Measurements from ENCODE around the gene SNX6. TPM values are rescaled to one million over a fixed set of nuclear protein-coding genes. Genes with fewer than 3 reads are reported as not detected.
A peak's percentile ranks its signal among the peaks of the same experiment; 100 is the strongest.

Gene SNX6
- total RNA-seq (ENCODE audit: low replicate concordance) = 77.1 and 83.9 TPM in 2 replicates
- long read RNA-seq, transcript SNX6-201 (14 exons, 2,001 nt) = major isoform, 275 of 353 reads
- long read RNA-seq, transcript SNX6-202 (13 exons, 3,398 nt) = minor isoform, 16 of 353 reads
- long read RNA-seq, partial matches to known transcripts = 27 of 353 reads
- long read RNA-seq, other reads (novel, unspliced or antisense) = 35 of 353 reads

DNA sequence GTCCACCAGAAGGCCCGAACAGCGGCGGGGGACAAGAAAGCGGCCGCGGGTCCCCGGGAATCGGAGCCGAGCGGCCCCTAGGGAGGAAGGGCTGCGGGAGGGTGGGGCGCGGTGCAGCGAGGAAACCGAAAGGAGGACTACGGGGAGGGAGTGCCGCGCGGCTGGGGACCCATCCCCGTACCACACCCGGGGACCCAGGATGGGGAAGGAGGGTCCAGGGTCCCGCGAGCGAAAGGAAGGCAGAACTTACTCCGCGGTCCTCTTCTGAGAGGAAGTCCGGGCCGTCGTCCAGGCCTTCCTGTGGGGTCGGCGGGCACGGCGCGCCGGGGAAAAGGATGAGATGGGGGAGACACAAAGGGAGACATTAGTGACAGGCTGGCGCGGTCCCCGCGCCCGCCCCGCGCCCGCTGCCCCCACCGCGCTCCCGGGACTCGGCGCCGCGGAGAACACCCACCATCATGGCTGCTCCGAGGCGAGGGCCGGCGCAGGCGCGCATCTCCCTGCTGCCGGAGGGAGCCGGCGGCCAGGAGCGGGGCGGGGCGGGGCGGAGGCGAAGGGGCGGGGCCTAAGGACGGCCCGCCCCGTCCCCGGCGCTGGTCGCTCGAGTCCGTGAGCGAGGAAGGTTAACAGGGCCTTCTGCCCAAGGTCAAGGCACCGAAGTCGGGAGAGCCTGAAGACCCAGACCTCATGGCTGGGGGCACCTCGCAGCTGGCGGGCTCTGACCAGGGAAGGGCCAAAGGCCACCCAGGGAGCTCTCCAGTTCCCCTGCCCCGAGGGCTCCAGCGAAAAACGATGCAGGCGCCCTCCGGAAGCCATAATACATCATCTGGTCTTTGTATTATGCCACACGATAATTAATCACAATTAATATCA is at the start of gene SNX6:
TSS of gene SNX6 (minus strand) at position 492 of the 873 bp plus-strand sequence. CDS start at position 460, 32 bp downstream.
- Mint-ChIP-seq H3K27ac (peak within 1 kb of the TSS; percentile 83), H3K27me3 (no peaks in the 10 kb centered on the region), H3K4me1 (ENCODE audit: unreplicated experiment) (peaks cover 6% of the 10 kb centered on the region), H3K4me3 (peak within 1 kb of the TSS; percentile 93), H3K36me3 (peaks cover 6% of the 10 kb centered on the region), H3K9me3 (peaks cover 4% of the 10 kb centered on the region)
- DNase-seq (ENCODE audit: extremely low spot score, unreplicated experiment) = peak; percentile 87
- TF ChIP-seq, protein P1, sequence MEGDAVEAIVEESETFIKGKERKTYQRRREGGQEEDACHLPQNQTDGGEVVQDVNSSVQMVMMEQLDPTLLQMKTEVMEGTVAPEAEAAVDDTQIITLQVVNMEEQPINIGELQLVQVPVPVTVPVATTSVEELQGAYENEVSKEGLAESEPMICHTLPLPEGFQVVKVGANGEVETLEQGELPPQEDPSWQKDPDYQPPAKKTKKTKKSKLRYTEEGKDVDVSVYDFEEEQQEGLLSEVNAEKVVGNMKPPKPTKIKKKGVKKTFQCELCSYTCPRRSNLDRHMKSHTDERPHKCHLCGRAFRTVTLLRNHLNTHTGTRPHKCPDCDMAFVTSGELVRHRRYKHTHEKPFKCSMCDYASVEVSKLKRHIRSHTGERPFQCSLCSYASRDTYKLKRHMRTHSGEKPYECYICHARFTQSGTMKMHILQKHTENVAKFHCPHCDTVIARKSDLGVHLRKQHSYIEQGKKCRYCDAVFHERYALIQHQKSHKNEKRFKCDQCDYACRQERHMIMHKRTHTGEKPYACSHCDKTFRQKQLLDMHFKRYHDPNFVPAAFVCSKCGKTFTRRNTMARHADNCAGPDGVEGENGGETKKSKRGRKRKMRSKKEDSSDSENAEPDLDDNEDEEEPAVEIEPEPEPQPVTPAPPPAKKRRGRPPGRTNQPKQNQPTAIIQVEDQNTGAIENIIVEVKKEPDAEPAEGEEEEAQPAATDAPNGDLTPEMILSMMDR (conservative IDR thresholded peaks at IDR 0.05) = no peak

DNA sequence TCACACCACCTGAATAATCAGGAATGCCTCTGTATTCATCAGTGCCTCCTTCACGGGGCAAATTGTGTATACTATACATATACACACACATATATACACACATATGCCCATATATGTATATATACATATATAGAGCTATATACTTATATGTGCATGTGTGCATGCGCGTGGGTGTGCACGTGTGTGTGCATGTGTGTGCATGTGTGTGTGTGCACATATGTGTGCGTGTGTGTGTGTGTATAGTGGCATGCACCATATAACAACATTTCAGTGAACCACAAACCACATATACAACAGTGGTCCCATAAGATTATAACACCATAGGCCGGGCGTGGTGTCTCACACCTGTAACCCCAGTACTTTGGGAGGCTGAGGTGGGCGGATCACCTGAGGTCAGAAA is 48.8 kb upstream of the SNX6 start:
- no peaks in the 10 kb centered on the region for H3K36me3 Mint-ChIP-seq
- peaks cover 5% of the 10 kb centered on the region for H3K4me1 Mint-ChIP-seq (ENCODE audit: unreplicated experiment)
- DNase-seq (ENCODE audit: extremely low spot score, unreplicated experiment) = no peak
- no peaks in the 10 kb centered on the region for H3K9me3 Mint-ChIP-seq
- H3K27me3 Mint-ChIP-seq = no peaks in the 10 kb centered on the region
- H3K27ac Mint-ChIP-seq = no peak overlapping the region
- TF ChIP-seq, protein P1 (conservative IDR thresholded peaks at IDR 0.05) = no peak
- H3K4me3 Mint-ChIP-seq = no peak overlapping the region

DNA sequence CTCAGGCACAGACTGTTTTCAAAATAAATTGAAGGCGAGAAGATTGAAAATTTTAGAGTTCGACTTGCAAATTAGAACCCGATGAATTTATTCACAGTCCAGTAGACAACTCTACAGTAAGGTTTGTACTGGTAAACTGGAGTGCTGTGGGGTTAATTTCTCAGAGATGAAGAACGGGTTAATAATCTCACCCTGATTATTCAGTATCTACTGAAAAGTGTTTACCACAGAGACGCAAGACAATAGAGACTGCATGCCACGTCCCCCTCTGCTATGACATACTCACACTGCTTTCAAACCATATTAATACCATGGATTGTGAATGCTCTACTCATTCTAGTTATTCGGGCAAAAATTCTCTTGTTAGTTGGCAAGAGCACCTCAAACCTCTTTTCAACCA is 48.4 kb upstream of the SNX6 start:
- H3K27ac Mint-ChIP-seq = no peak overlapping the region
- TF ChIP-seq, protein P1 (conservative IDR thresholded peaks at IDR 0.05) = no peak
- H3K27me3 Mint-ChIP-seq = no peaks in the 10 kb centered on the region
- H3K4me1 Mint-ChIP-seq (ENCODE audit: unreplicated experiment) = peaks cover 5% of the 10 kb centered on the region
- DNase-seq (ENCODE audit: extremely low spot score, unreplicated experiment) = no peak
- H3K9me3 Mint-ChIP-seq = no peaks in the 10 kb centered on the region
- no peaks in the 10 kb centered on the region for H3K36me3 Mint-ChIP-seq
- no peak overlapping the region for H3K4me3 Mint-ChIP-seq

DNA sequence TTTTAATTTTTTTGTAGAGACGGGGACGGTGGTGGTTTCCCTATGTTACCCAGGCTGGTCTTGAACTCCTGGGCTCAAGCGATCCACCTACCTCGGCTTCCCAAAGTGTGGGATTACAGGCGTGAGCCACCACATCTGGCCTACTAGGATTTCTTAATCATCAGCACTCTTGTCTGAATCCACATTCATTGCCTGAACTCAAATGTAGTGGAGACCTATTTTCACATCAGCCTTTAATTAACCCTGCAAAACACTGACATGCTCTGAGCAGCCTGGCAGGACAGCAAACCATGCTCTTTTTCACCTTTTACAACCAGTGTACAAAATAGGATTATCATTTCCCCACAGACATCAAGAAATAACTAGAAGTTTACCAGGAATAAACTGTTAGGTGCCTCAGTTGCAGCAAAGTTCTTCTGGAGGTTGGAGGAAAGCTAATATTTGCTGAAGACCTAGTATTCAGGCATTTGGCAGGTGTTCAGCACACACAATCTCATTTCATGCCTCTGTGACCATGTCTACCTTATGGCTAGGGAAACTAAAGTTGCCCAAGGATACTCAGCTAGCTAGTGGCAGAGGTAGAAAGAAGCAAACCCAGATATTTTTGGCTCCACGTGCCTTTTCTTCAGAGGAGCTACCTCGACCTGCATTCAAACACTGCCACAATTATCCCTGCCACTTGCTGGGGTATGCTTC is 46.7 kb upstream of the SNX6 start:
- peaks cover 5% of the 10 kb centered on the region for H3K4me1 Mint-ChIP-seq (ENCODE audit: unreplicated experiment)
- TF ChIP-seq, protein P1 (conservative IDR thresholded peaks at IDR 0.05) = no peak
- H3K27ac Mint-ChIP-seq = no peak overlapping the region
- H3K4me3 Mint-ChIP-seq = no peak overlapping the region
- no peak for DNase-seq (ENCODE audit: extremely low spot score, unreplicated experiment)
- no peaks in the 10 kb centered on the region for H3K9me3 Mint-ChIP-seq
- no peaks in the 10 kb centered on the region for H3K27me3 Mint-ChIP-seq
- no peaks in the 10 kb centered on the region for H3K36me3 Mint-ChIP-seq

DNA sequence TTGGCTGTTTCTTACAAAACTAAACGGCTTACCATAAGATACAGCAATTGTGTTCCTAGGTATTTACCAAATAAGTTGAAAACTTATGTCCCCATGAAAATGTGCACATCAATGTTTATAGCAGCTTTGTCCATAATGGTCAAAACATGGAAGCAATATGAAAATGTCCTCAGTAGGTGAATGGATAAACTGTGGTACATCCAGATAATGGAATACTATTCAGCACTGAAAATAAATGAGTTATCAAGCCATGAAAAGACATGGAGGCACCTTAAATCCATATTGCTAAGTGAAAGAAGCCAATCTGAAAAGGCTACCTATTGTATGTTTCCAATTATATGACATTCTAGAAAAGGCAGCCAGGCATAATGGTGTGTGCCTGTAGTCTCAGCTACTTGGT is 43.8 kb upstream of the SNX6 start:
- Mint-ChIP-seq H3K4me3 (no peak overlapping the region), H3K27me3 (peaks cover 6% of the 10 kb centered on the region), H3K9me3 (no peaks in the 10 kb centered on the region), H3K36me3 (no peaks in the 10 kb centered on the region), H3K27ac (no peak overlapping the region), H3K4me1 (ENCODE audit: unreplicated experiment) (peaks cover 5% of the 10 kb centered on the region)
- TF ChIP-seq, protein P1 (conservative IDR thresholded peaks at IDR 0.05) = no peak
- no peak for DNase-seq (ENCODE audit: extremely low spot score, unreplicated experiment)
